H1 (cell line): ENCODE measurements around the gene TRIM15. TPM values are rescaled to one million over a fixed set of nuclear protein-coding genes. Genes with fewer than 3 reads are reported as not detected.

Source experiments
- CREB1 ChIP-seq: IDR thresholded peaks from 2 replicates; pipeline ENCODE4 v1.6.1; 2012; ENCODE audit warnings: inconsistent platforms
- EP300 ChIP-seq, 2 experiments: IDR thresholded peaks; 1 replicate in 1 of 2; 2 replicates in 1 of 2; pipeline ENCODE4 v1.6.1; 2011 to 2012; ENCODE audit warnings: low read depth in 2 of 2, low read length in 2 of 2, mild to moderate bottlenecking in 2 of 2, borderline replicate concordance in 1 of 2, inconsistent platforms in 1 of 2, moderate library complexity in 1 of 2
- GABPA ChIP-seq: IDR thresholded peaks from 2 replicates; pipeline ENCODE4 v1.6.1; 2011; ENCODE audit warnings: mild to moderate bottlenecking, low read length, moderate library complexity, borderline replicate concordance; ENCODE audit not compliant: insufficient read depth
- JUN ChIP-seq: IDR thresholded peaks from 2 replicates; pipeline ENCODE4 v1.6.1; 2011; ENCODE audit warnings: low read depth, mild to moderate bottlenecking, improper control_type of control experiment, low read length
- polyA plus RNA-seq, 7 experiments: library from polyadenylated mRNA; depleted of rRNA in 3 of 7; stranded (reverse) in 5 of 7; unstranded in 2 of 7; fragments of >200 nt in 5 of 7; fragments of 200-250 nt in 2 of 7; gene quantifications; 1 replicate in 5 of 7; 2 replicates in 1 of 7; 4 replicates in 1 of 7; pipeline versions ENCODE4 v1.2.1 to v1.2.3, GENCODE V29; 2011 to 2013; ENCODE audit warnings: missing spikeins in 2 of 7, mixed read lengths in 2 of 7
- total RNA-seq: library from RNA; stranded (reverse); fragmentation: NEBNext Ultra II Directional; extraction: Animal tissue kit (Norgen Biotek cat#: 25700); gene quantifications from 2 replicates; pipeline ENCODE4 v1.2.1, GENCODE V29; 2021
- TF ChIP-seq, protein P1 (sequence below), 3 experiments: IDR thresholded peaks; 1 replicate in 2 of 3; 2 replicates in 1 of 3; pipeline versions ENCODE4 v1.5.1 to v1.6.1; 2011; ENCODE audit warnings: low read length in 3 of 3, mild to moderate bottlenecking in 3 of 3, inconsistent platforms in 2 of 3, low read depth in 1 of 3, moderate library complexity in 1 of 3; ENCODE audit not compliant: insufficient read depth in 1 of 3; ENCODE audit errors: control extremely low read depth in 1 of 3
- TF ChIP-seq, protein P2 (sequence below): fragments of 300-600 bp; sonication (generic); IDR thresholded peaks from 2 replicates; pipeline ENCODE4 v1.7.1; 2012; ENCODE audit warnings: low read length, moderate library complexity, mild to moderate bottlenecking, inconsistent platforms; ENCODE audit not compliant: insufficient replicate concordance

Gene TRIM15
- total and polyA plus RNA-seq, 2 of the 8 experiments (the other 6 are each of a cell fraction or from before 2014, with no cell fraction given): 0.18 to 0.48 TPM

GRCh38 chr6:30192076-30192475 lies 28.7 kb downstream of the TRIM15 start (continued):
- TF ChIP-seq CREB1 (no peak), EP300 (IDR thresholded peaks at IDR 0.05; ENCODE audit: borderline replicate concordance in 1 of 2, low read depth in 2 of 2, low read length in 2 of 2) (no peak), JUN (no peak), GABPA (no peak)
- TF ChIP-seq, protein P1, sequence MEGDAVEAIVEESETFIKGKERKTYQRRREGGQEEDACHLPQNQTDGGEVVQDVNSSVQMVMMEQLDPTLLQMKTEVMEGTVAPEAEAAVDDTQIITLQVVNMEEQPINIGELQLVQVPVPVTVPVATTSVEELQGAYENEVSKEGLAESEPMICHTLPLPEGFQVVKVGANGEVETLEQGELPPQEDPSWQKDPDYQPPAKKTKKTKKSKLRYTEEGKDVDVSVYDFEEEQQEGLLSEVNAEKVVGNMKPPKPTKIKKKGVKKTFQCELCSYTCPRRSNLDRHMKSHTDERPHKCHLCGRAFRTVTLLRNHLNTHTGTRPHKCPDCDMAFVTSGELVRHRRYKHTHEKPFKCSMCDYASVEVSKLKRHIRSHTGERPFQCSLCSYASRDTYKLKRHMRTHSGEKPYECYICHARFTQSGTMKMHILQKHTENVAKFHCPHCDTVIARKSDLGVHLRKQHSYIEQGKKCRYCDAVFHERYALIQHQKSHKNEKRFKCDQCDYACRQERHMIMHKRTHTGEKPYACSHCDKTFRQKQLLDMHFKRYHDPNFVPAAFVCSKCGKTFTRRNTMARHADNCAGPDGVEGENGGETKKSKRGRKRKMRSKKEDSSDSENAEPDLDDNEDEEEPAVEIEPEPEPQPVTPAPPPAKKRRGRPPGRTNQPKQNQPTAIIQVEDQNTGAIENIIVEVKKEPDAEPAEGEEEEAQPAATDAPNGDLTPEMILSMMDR (IDR thresholded peaks at IDR 0.05; ENCODE audit: control extremely low read depth in 1 of 3, insufficient read depth in 1 of 3, low read depth in 1 of 3, low read length in 3 of 3): no peak
- TF ChIP-seq, protein P2, sequence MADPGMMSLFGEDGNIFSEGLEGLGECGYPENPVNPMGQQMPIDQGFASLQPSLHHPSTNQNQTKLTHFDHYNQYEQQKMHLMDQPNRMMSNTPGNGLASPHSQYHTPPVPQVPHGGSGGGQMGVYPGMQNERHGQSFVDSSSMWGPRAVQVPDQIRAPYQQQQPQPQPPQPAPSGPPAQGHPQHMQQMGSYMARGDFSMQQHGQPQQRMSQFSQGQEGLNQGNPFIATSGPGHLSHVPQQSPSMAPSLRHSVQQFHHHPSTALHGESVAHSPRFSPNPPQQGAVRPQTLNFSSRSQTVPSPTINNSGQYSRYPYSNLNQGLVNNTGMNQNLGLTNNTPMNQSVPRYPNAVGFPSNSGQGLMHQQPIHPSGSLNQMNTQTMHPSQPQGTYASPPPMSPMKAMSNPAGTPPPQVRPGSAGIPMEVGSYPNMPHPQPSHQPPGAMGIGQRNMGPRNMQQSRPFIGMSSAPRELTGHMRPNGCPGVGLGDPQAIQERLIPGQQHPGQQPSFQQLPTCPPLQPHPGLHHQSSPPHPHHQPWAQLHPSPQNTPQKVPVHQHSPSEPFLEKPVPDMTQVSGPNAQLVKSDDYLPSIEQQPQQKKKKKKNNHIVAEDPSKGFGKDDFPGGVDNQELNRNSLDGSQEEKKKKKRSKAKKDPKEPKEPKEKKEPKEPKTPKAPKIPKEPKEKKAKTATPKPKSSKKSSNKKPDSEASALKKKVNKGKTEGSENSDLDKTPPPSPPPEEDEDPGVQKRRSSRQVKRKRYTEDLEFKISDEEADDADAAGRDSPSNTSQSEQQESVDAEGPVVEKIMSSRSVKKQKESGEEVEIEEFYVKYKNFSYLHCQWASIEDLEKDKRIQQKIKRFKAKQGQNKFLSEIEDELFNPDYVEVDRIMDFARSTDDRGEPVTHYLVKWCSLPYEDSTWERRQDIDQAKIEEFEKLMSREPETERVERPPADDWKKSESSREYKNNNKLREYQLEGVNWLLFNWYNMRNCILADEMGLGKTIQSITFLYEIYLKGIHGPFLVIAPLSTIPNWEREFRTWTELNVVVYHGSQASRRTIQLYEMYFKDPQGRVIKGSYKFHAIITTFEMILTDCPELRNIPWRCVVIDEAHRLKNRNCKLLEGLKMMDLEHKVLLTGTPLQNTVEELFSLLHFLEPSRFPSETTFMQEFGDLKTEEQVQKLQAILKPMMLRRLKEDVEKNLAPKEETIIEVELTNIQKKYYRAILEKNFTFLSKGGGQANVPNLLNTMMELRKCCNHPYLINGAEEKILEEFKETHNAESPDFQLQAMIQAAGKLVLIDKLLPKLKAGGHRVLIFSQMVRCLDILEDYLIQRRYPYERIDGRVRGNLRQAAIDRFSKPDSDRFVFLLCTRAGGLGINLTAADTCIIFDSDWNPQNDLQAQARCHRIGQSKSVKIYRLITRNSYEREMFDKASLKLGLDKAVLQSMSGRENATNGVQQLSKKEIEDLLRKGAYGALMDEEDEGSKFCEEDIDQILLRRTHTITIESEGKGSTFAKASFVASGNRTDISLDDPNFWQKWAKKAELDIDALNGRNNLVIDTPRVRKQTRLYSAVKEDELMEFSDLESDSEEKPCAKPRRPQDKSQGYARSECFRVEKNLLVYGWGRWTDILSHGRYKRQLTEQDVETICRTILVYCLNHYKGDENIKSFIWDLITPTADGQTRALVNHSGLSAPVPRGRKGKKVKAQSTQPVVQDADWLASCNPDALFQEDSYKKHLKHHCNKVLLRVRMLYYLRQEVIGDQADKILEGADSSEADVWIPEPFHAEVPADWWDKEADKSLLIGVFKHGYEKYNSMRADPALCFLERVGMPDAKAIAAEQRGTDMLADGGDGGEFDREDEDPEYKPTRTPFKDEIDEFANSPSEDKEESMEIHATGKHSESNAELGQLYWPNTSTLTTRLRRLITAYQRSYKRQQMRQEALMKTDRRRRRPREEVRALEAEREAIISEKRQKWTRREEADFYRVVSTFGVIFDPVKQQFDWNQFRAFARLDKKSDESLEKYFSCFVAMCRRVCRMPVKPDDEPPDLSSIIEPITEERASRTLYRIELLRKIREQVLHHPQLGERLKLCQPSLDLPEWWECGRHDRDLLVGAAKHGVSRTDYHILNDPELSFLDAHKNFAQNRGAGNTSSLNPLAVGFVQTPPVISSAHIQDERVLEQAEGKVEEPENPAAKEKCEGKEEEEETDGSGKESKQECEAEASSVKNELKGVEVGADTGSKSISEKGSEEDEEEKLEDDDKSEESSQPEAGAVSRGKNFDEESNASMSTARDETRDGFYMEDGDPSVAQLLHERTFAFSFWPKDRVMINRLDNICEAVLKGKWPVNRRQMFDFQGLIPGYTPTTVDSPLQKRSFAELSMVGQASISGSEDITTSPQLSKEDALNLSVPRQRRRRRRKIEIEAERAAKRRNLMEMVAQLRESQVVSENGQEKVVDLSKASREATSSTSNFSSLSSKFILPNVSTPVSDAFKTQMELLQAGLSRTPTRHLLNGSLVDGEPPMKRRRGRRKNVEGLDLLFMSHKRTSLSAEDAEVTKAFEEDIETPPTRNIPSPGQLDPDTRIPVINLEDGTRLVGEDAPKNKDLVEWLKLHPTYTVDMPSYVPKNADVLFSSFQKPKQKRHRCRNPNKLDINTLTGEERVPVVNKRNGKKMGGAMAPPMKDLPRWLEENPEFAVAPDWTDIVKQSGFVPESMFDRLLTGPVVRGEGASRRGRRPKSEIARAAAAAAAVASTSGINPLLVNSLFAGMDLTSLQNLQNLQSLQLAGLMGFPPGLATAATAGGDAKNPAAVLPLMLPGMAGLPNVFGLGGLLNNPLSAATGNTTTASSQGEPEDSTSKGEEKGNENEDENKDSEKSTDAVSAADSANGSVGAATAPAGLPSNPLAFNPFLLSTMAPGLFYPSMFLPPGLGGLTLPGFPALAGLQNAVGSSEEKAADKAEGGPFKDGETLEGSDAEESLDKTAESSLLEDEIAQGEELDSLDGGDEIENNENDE: no peak
